Testis (tissue), 3 donors: Measurements from ENCODE around the gene AP1M1. TPM values are rescaled to one million over a fixed set of nuclear protein-coding genes. Genes with fewer than 3 reads are reported as not detected.

Source experiments
- DNase-seq: peaks from one replicate; pipeline ENCODE4 v3.0.0-alpha.2; 2019
- H3K27ac ChIP-seq, 2 donors: fragments of 200-600 bp; sonication (generic); one replicate each; pipeline ENCODE4 v1.5.1; 2019
- H3K27me3 ChIP-seq: fragments of 200-600 bp; sonication (generic); one replicate; pipeline ENCODE4 v1.5.1; 2019
- H3K36me3 ChIP-seq: fragments of 200-600 bp; sonication (generic); one replicate; pipeline ENCODE4 v1.5.1; 2017; ENCODE audit warnings: low read depth; ENCODE audit errors: missing control alignments
- H3K4me1 ChIP-seq: fragments of 200-600 bp; sonication (generic); one replicate; pipeline ENCODE4 v1.5.1; 2019
- H3K4me3 ChIP-seq, 2 donors: fragments of 200-600 bp; sonication (generic); one replicate each; pipeline ENCODE4 v1.5.1; 2017 to 2019
- H3K9me3 ChIP-seq: fragments of 200-600 bp; sonication (generic); one replicate; pipeline ENCODE4 v1.5.1; 2017
- CTCF ChIP-seq, 3 experiments: fragments of 450-650 bp in 2 of 3; fragments of 200-600 bp in 1 of 3; sonication (generic) in 1 of 3; IDR thresholded peaks; one replicate each; pipeline ENCODE4 v1.5.1; 2016 to 2019; ENCODE audit warnings: antibody characterized with exemption in 3 of 3, mild to moderate bottlenecking in 2 of 3, moderate library complexity in 1 of 3
- POLR2A ChIP-seq: fragments of 450-650 bp; IDR thresholded peaks from one replicate; pipeline ENCODE4 v1.6.1; 2017; ENCODE audit warnings: antibody characterized with exemption, mild to moderate bottlenecking, moderate library complexity
- WGBS, 2 donors: methylation state at CpG; one replicate each; pipeline ENCODE4 v1.1.5; 2018; 5-methylcytosine and 5-hydroxymethylcytosine counted together
- intact Hi-C: fragments of 100-400 bp; cut with DNase I; formaldehyde crosslinking; loops from one replicate; pipeline ENCODE4 v1.15.1; 2023; ENCODE audit warnings: low total_unique reads
- polyA plus RNA-seq: library from polyadenylated mRNA; stranded (reverse); fragments of 350-450 nt; fragmentation: Illumina TruSeq; extraction: RNeasy Lipid Tissue Mini Kit (QIAGEN cat#74804); gene quantifications from one replicate; pipeline ENCODE4 v1.2.3, GENCODE V29; 2014; ENCODE audit warnings: low read depth, low replicate concordance; ENCODE audit not compliant: insufficient read depth
- total RNA-seq, 2 donors: library from RNA; depleted of rRNA; stranded (reverse); fragments of >200 nt; gene quantifications; one replicate each; pipeline ENCODE4 v1.2.3, GENCODE V29; 2016

AP1M1 gene
- total and polyA plus RNA-seq, 3 donors from 2014 or later, result 134 to 172 (median 145) TPM

- no peak overlapping the region for H3K27ac ChIP-seq
- no peaks in the 10 kb centered on the region for H3K9me3 ChIP-seq
- WGBS, 2 donors, result 76 to 79% methylated on average over 12 to 14 of the region's 14 CpGs
Measured at GRCh38 chr19:16266586-16266942, 68.9 kb downstream of the AP1M1 start.

GRCh38 chr19:16268676-16269319 is 71.1 kb downstream of the AP1M1 start:
- Histone ChIP-seq H3K9me3 (no peaks in the 10 kb centered on the region), H3K27me3 (no peaks in the 10 kb centered on the region), H3K4me1 (peaks cover 14% of the 10 kb centered on the region), H3K36me3 (no peaks in the 10 kb centered on the region), H3K4me3 (no peak overlapping the region), H3K27ac (no peak overlapping the region)
- DNase-seq, result no peak
- 94 to 97% methylated on average over 16 to 17 of the region's 17 CpGs for WGBS, 2 donors
- intact Hi-C loops, result no loop called here
- TF ChIP-seq POLR2A, result no peak
- TF ChIP-seq CTCF (IDR thresholded peaks at IDR 0.05), result no peak

More at GRCh38 chr19:16266586-16266942, 68.9 kb downstream of the AP1M1 start:
- Histone ChIP-seq H3K36me3 (no peaks in the 10 kb centered on the region), H3K4me1 (peaks cover 20% of the 10 kb centered on the region), H3K27me3 (no peaks in the 10 kb centered on the region), H3K4me3 (no peak overlapping the region)
- no peak for DNase-seq
- intact Hi-C loops, result no loop called here
- no peak for TF ChIP-seq CTCF (IDR thresholded peaks at IDR 0.05)
- TF ChIP-seq POLR2A, result no peak

GRCh38 chr19:16272945-16273344 is 75.2 kb downstream of the AP1M1 start:
- H3K4me3 ChIP-seq, result no peak overlapping the region

GRCh38 chr19:16274447-16274846 is 76.7 kb downstream of the AP1M1 start:
- no peaks in the 10 kb centered on the region for H3K27me3 ChIP-seq
- H3K4me1 ChIP-seq, result peaks cover 28% of the 10 kb centered on the region
- intact Hi-C loops, result no loop called here
- peak; percentile 56 for DNase-seq
- no peaks in the 10 kb centered on the region for H3K9me3 ChIP-seq
- H3K36me3 ChIP-seq, result no peaks in the 10 kb centered on the region
- H3K27ac ChIP-seq, result peak overlapping the region; percentile 35 to 89
- WGBS, 2 donors, result 34 to 48% methylated on average over 6 of the region's 6 CpGs
- TF ChIP-seq POLR2A, result no peak
- no peak for TF ChIP-seq CTCF (IDR thresholded peaks at IDR 0.05)
- H3K4me3 ChIP-seq, result no peak overlapping the region

More at GRCh38 chr19:16272945-16273344, 75.2 kb downstream of the AP1M1 start:
- H3K27me3 ChIP-seq, result no peaks in the 10 kb centered on the region
- peaks cover 28% of the 10 kb centered on the region for H3K4me1 ChIP-seq
- peak overlapping the region; percentile 63 to 89 for H3K27ac ChIP-seq
- H3K9me3 ChIP-seq, result no peaks in the 10 kb centered on the region
- intact Hi-C loops, result no loop called here
- no peak for TF ChIP-seq POLR2A
- 42 to 43% methylated on average over 14 of the region's 14 CpGs for WGBS, 2 donors
- H3K36me3 ChIP-seq, result no peaks in the 10 kb centered on the region
- DNase-seq, result peak; percentile 56

- peak; percentile 34 for DNase-seq
- H3K27me3 ChIP-seq, result no peaks in the 10 kb centered on the region
- no peaks in the 10 kb centered on the region for H3K36me3 ChIP-seq
- WGBS, 2 donors, result 37 to 55% methylated on average over 4 of the region's 4 CpGs
- intact Hi-C loops, result no loop called here
- peak overlapping the region in 1 of 2 donors; percentile 15 for H3K27ac ChIP-seq
- TF ChIP-seq CTCF (IDR thresholded peaks at IDR 0.05), result no peak
- TF ChIP-seq POLR2A, result no peak
- H3K9me3 ChIP-seq, result no peaks in the 10 kb centered on the region
- no peak overlapping the region for H3K4me3 ChIP-seq
- peaks cover 30% of the 10 kb centered on the region for H3K4me1 ChIP-seq
Measured at GRCh38 chr19:16280306-16280705, 82.6 kb downstream of the AP1M1 start.
